ENCODE results near the gene PDE3A. TPM values are rescaled to one million over a fixed set of nuclear protein-coding genes. Genes with fewer than 3 reads are reported as not detected.
"Not testable (repeated sequence)": the region's sequence is repeated elsewhere in the genome, so short reads cannot be mapped to it uniquely, and the experiment has no call there.

PDE3A gene
- total RNA-seq, 1 donor, result 0.81 TPM

GRCh38 chr12:20372326-20373096 lies 4.2 kb downstream of the PDE3A start:
- no peak for DNase-seq (ENCODE audit: low read depth in 2 of 3, low spot score in 2 of 3)

GRCh38 chr12:20374795-20375194 lies 6.5 kb downstream of the PDE3A start:
- DNase-seq (ENCODE audit: low read depth in 2 of 3, low spot score in 2 of 3), result no peak

GRCh38 chr12:20375560-20375959 lies 7.2 kb downstream of the PDE3A start:
- peak in 1 of 3 donors; percentile 18 for DNase-seq (ENCODE audit: low read depth in 2 of 3, low spot score in 2 of 3)

GRCh38 chr12:20376984-20377383 lies 8.6 kb downstream of the PDE3A start:
- peak in 2 of 3 donors; percentile 40 to 59 for DNase-seq (ENCODE audit: low read depth in 2 of 3, low spot score in 2 of 3)

GRCh38 chr12:20377750-20378149 lies 9.4 kb downstream of the PDE3A start:
- DNase-seq (ENCODE audit: low read depth in 2 of 3, low spot score in 2 of 3), result no peak

GRCh38 chr12:20382117-20382516 lies 13.8 kb downstream of the PDE3A start:
- no peak for DNase-seq (ENCODE audit: low read depth in 2 of 3, low spot score in 2 of 3)

- no peak for DNase-seq (ENCODE audit: low read depth in 2 of 3, low spot score in 2 of 3)
These were observed 15.3 kb downstream of the PDE3A start for GRCh38 chr12:20383612-20384011.

GRCh38 chr12:20384836-20385235 lies 16.5 kb downstream of the PDE3A start:
- DNase-seq (ENCODE audit: low read depth in 2 of 3, low spot score in 2 of 3), result not testable (repeated sequence)

- DNase-seq (ENCODE audit: low read depth in 2 of 3, low spot score in 2 of 3), result no peak
These were observed 22.5 kb downstream of the PDE3A start for GRCh38 chr12:20390846-20391245.

GRCh38 chr12:20392339-20392738 lies 24.0 kb downstream of the PDE3A start:
- DNase-seq (ENCODE audit: low read depth in 2 of 3, low spot score in 2 of 3), result no peak

- no peak for DNase-seq (ENCODE audit: low read depth in 2 of 3, low spot score in 2 of 3)
These were observed 25.4 kb downstream of the PDE3A start for GRCh38 chr12:20393707-20394106.

- no peak for DNase-seq (ENCODE audit: low read depth in 2 of 3, low spot score in 2 of 3)
These were observed 27.6 kb downstream of the PDE3A start for GRCh38 chr12:20395791-20396550.

- DNase-seq (ENCODE audit: low read depth in 2 of 3, low spot score in 2 of 3), result peak in 1 of 3 donors; percentile 22
These were observed 30.3 kb downstream of the PDE3A start for GRCh38 chr12:20398686-20399085.

- no peak for DNase-seq (ENCODE audit: low read depth in 2 of 3, low spot score in 2 of 3)
These were observed 31.7 kb downstream of the PDE3A start for GRCh38 chr12:20400003-20400402.

GRCh38 chr12:20403230-20403629 lies 34.9 kb downstream of the PDE3A start:
- DNase-seq (ENCODE audit: low read depth in 2 of 3, low spot score in 2 of 3), result no peak

GRCh38 chr12:20404576-20405346 lies 36.4 kb downstream of the PDE3A start:
- DNase-seq (ENCODE audit: low read depth in 2 of 3, low spot score in 2 of 3), result peak in 2 of 3 donors; percentile 74 to 92

GRCh38 chr12:20409607-20410377 lies 41.5 kb downstream of the PDE3A start:
- no peak for DNase-seq (ENCODE audit: low read depth in 2 of 3, low spot score in 2 of 3)

- peak in 2 of 3 donors; percentile 48 to 76 for DNase-seq (ENCODE audit: low read depth in 2 of 3, low spot score in 2 of 3)
These were observed 42.4 kb downstream of the PDE3A start for GRCh38 chr12:20410734-20411133.

- no peak for DNase-seq (ENCODE audit: low read depth in 2 of 3, low spot score in 2 of 3)
These were observed 43.0 kb downstream of the PDE3A start for GRCh38 chr12:20411345-20411744.

- peak in 2 of 3 donors; percentile 86 to 97 for DNase-seq (ENCODE audit: low read depth in 2 of 3, low spot score in 2 of 3)
These were observed 46.7 kb downstream of the PDE3A start for GRCh38 chr12:20415028-20415427.
